OCI-LY3 (cell line): ENCODE data around the gene TULP4.

Source experiments
- H2AFZ ChIP-seq: fragments of 200-600, 300-600 bp; shearing (Covaris generic); 2 replicates; pipeline ENCODE4 v1.6.0; 2014; ENCODE audit warnings: antibody characterized with exemption, low read depth, low read length
- H3K27ac ChIP-seq: fragments of 200-600, 300-600 bp; sonication (generic); 2 replicates; pipeline ENCODE4 v1.5.1; 2014; ENCODE audit warnings: mild to moderate bottlenecking, low read length, moderate library complexity, mixed read lengths
- H3K27me3 ChIP-seq: fragments of 200-600, 300-600 bp; sonication (generic); 2 replicates; pipeline ENCODE4 v1.6.1; 2014; ENCODE audit warnings: low read depth, low read length, mixed read lengths
- H3K36me3 ChIP-seq: fragments of 200-600, 300-600 bp; sonication (generic); replicated peaks from 2 replicates; pipeline ENCODE3; 2014; ENCODE audit warnings: low read depth, low read length, mixed read lengths
- H3K4me1 ChIP-seq: fragments of 300-600, 200-600 bp; sonication (generic); 2 replicates; pipeline ENCODE4 v1.6.1; 2014; ENCODE audit warnings: low read length, mixed read lengths
- H3K4me2 ChIP-seq: fragments of 200-600, 300-600 bp; sonication (generic); 2 replicates; pipeline ENCODE4 v1.6.1; 2014; ENCODE audit warnings: low read length, mixed read lengths
- H3K4me3 ChIP-seq: fragments of 300-600, 200-600 bp; sonication (generic); 2 replicates; pipeline ENCODE4 v1.5.1; 2014; ENCODE audit warnings: antibody characterized with exemption, mild to moderate bottlenecking, low read length, moderate library complexity
- H3K79me2 ChIP-seq: fragments of 300-600, 200-600 bp; shearing (Covaris generic); 2 replicates; pipeline ENCODE4 v1.6.1; 2014; ENCODE audit warnings: mild to moderate bottlenecking, low read length, mixed read lengths
- H3K9ac ChIP-seq: fragments of 300-600, 200-600 bp; shearing (Covaris generic); 2 replicates; pipeline ENCODE4 v1.6.0; 2014; ENCODE audit warnings: mild to moderate bottlenecking, low read length, moderate library complexity
- H3K9me3 ChIP-seq: fragments of 200-600, 300-600 bp; shearing (Covaris generic); 2 replicates; pipeline ENCODE4 v1.6.1; 2014; ENCODE audit warnings: low read length, mixed read lengths; ENCODE audit not compliant: insufficient read depth
- H4K20me1 ChIP-seq: fragments of 200-600, 300-600 bp; sonication (generic); 2 replicates; pipeline ENCODE4 v1.6.1; 2016; ENCODE audit warnings: low read length, mixed read lengths; ENCODE audit not compliant: insufficient read depth
- CTCF ChIP-seq: fragments of 200-600, 300-600 bp; sonication (generic); IDR thresholded peaks from 2 replicates; pipeline ENCODE4 v1.5.1; 2014; ENCODE audit warnings: antibody characterized with exemption, low read length, low read depth
- EZH2phosphoT487 ChIP-seq: fragments of 200-600 bp; shearing (Covaris generic); IDR thresholded peaks from 2 replicates; pipeline ENCODE4 v1.6.1; 2018; ENCODE audit warnings: antibody characterized with exemption, mixed run types, low read depth

The TULP4 gene

GRCh38 chr6:158361961-158362669, 49.9 kb downstream of the TULP4 start:
- no peak overlapping the region for H3K9ac ChIP-seq
- no peaks in the 10 kb centered on the region for H3K79me2 ChIP-seq
- no peaks in the 10 kb centered on the region for H3K27me3 ChIP-seq
- no peaks in the 10 kb centered on the region; the same call in 1 of the 2 replicates for H4K20me1 ChIP-seq
- no peaks in the 10 kb centered on the region for H3K4me1 ChIP-seq
- no peak overlapping the region for H3K4me3 ChIP-seq
- no peak overlapping the region for H3K4me2 ChIP-seq
- H2AFZ ChIP-seq = no peak overlapping the region
- no peaks in the 10 kb centered on the region for H3K9me3 ChIP-seq
- no peak for TF ChIP-seq CTCF
- no peak for TF ChIP-seq EZH2phosphoT487
- no peaks in the 10 kb centered on the region for H3K36me3 ChIP-seq
- no peak overlapping the region for H3K27ac ChIP-seq

- no peaks in the 10 kb centered on the region; the same call in 1 of the 2 replicates for H4K20me1 ChIP-seq
- no peak overlapping the region for H3K9ac ChIP-seq
- no peak overlapping the region for H3K4me2 ChIP-seq
- no peaks in the 10 kb centered on the region for H3K4me1 ChIP-seq
- TF ChIP-seq CTCF (no peak), EZH2phosphoT487 (no peak)
- H3K9me3 ChIP-seq = no peaks in the 10 kb centered on the region
- no peaks in the 10 kb centered on the region for H3K79me2 ChIP-seq
- no peaks in the 10 kb centered on the region for H3K27me3 ChIP-seq
- no peak overlapping the region for H2AFZ ChIP-seq
- no peaks in the 10 kb centered on the region for H3K36me3 ChIP-seq
- no peak overlapping the region for H3K27ac ChIP-seq
- no peak overlapping the region for H3K4me3 ChIP-seq
These were observed 54.1 kb downstream of the TULP4 start for GRCh38 chr6:158366363-158366762.

GRCh38 chr6:158367816-158368215, 55.6 kb downstream of the TULP4 start:
- Histone ChIP-seq H3K4me1 (no peaks in the 10 kb centered on the region), H3K9ac (no peak overlapping the region), H3K9me3 (no peaks in the 10 kb centered on the region), H3K4me2 (no peak overlapping the region), H3K36me3 (no peaks in the 10 kb centered on the region), H3K27me3 (no peaks in the 10 kb centered on the region), H4K20me1 (no peaks in the 10 kb centered on the region), H2AFZ (no peak overlapping the region), H3K79me2 (no peaks in the 10 kb centered on the region), H3K4me3 (no peak overlapping the region), H3K27ac (no peak overlapping the region)
- TF ChIP-seq EZH2phosphoT487 (no peak), CTCF (no peak)

- Histone ChIP-seq H3K9ac (no peak overlapping the region), H3K4me1 (no peaks in the 10 kb centered on the region), H3K9me3 (no peaks in the 10 kb centered on the region), H3K27ac (no peak overlapping the region), H3K4me2 (no peak overlapping the region), H3K4me3 (no peak overlapping the region), H3K27me3 (no peaks in the 10 kb centered on the region), H3K79me2 (no peaks in the 10 kb centered on the region), H2AFZ (no peak overlapping the region), H4K20me1 (no peaks in the 10 kb centered on the region), H3K36me3 (no peaks in the 10 kb centered on the region)
- TF ChIP-seq EZH2phosphoT487 (no peak), CTCF (no peak)
These were observed 57.0 kb downstream of the TULP4 start for GRCh38 chr6:158369241-158369640.
